Mucosa of descending colon (tissue), 3 donors: Measurements from ENCODE around the gene PROKR1. TPM values are rescaled to one million over a fixed set of nuclear protein-coding genes. Genes with fewer than 3 reads are reported as not detected.

Source experiments
- ATAC-seq: fragments of 200-7000 bp; cut with Tn5 transposase; one replicate; pipeline ENCODE4 v1.9.1; 2020; ENCODE audit warnings: mild to moderate bottlenecking, moderate library complexity
- DNase-seq, 3 donors: peaks; one replicate each; pipeline ENCODE4 v3.0.0-alpha.2; 2020
- H3K36me3 ChIP-seq: fragments of 200-600 bp; one replicate; pipeline ENCODE4 v1.8.0; 2021; ENCODE audit warnings: low read depth, mild to moderate bottlenecking
- H3K4me1 ChIP-seq: fragments of 200-600 bp; one replicate; pipeline ENCODE4 v1.8.0; 2021; ENCODE audit warnings: low read depth, mild to moderate bottlenecking
- H3K4me3 ChIP-seq: fragments of 200-600 bp; one replicate; pipeline ENCODE4 v1.8.0; 2021; ENCODE audit warnings: mild to moderate bottlenecking
- H3K9me3 ChIP-seq: fragments of 200-600 bp; one replicate; pipeline ENCODE4 v1.8.0; 2021; ENCODE audit warnings: mild to moderate bottlenecking
- CTCF ChIP-seq: fragments of 200-600 bp; IDR thresholded peaks from one replicate; pipeline ENCODE4 v1.8.0; 2022; ENCODE audit warnings: antibody characterized with exemption, mild to moderate bottlenecking
- intact Hi-C, 2 donors: fragments of 100-400 bp; cut with DNase I in 1 of 2; cut with micrococcal nuclease in 1 of 2; formaldehyde crosslinking; loops; one replicate each; pipeline versions ENCODE4 v1.11.0 to v1.11.1; 2022; cut with DNase I, micrococcal nuclease
- total RNA-seq, 3 donors: library from RNA; stranded (reverse); fragmentation: NEBNext Ultra II Directional in 2 of 3; extraction: Animal tissue kit (Norgen Biotek cat#: 25700) in 2 of 3; gene quantifications; one replicate each; pipeline versions ENCODE4 v1.2.1 to v1.2.4, GENCODE V29; 2021 to 2023
- donor health status: DM: no; HTN: no; CAD: no; lungs with moderate emphysema.
- donor health status: DM: no; HTN: no; CAD: no.
- donor health status: DM: no; HTN: yes; CAD: no.

PROKR1 gene
- total RNA-seq, 3 donors from 2014 or later = 0.12 to 0.73 TPM; not detected in 1

GRCh38 chr2:68689553-68690537 is 46.5 kb downstream of the PROKR1 start:
- no peak overlapping the region for H3K4me3 ChIP-seq
- H3K4me1 ChIP-seq = no peaks in the 10 kb centered on the region
- peak; percentile 59 for ATAC-seq
- intact Hi-C loops = no loop called here
- TF ChIP-seq CTCF = no peak
- H3K9me3 ChIP-seq = no peaks in the 10 kb centered on the region
- H3K36me3 ChIP-seq = no peaks in the 10 kb centered on the region
- DNase-seq = no peak

GRCh38 chr2:68690851-68691250 is 47.5 kb downstream of the PROKR1 start:
- Histone ChIP-seq H3K4me1 (no peaks in the 10 kb centered on the region), H3K9me3 (no peaks in the 10 kb centered on the region), H3K4me3 (no peak overlapping the region), H3K36me3 (no peaks in the 10 kb centered on the region)
- ATAC-seq = no peak
- no peak for DNase-seq
- intact Hi-C loops = no loop called here
- no peak for TF ChIP-seq CTCF

GRCh38 chr2:68692511-68692910 is 49.1 kb downstream of the PROKR1 start:
- H3K4me3 ChIP-seq = no peak overlapping the region
- DNase-seq (no peak), ATAC-seq (no peak)
- no peak for TF ChIP-seq CTCF
- no peaks in the 10 kb centered on the region for H3K4me1 ChIP-seq
- intact Hi-C loops = no loop called here
- no peaks in the 10 kb centered on the region for H3K36me3 ChIP-seq
- H3K9me3 ChIP-seq = peaks cover 6% of the 10 kb centered on the region

GRCh38 chr2:68693951-68694350 is 50.6 kb downstream of the PROKR1 start:
- H3K9me3 ChIP-seq = peaks cover 6% of the 10 kb centered on the region
- no peak for TF ChIP-seq CTCF
- intact Hi-C loops = no loop called here
- DNase-seq (no peak), ATAC-seq (no peak)
- H3K4me1 ChIP-seq = no peaks in the 10 kb centered on the region
- no peaks in the 10 kb centered on the region for H3K36me3 ChIP-seq
- H3K4me3 ChIP-seq = no peak overlapping the region

- Histone ChIP-seq H3K36me3 (no peaks in the 10 kb centered on the region), H3K9me3 (peaks cover 6% of the 10 kb centered on the region), H3K4me3 (no peak overlapping the region), H3K4me1 (no peaks in the 10 kb centered on the region)
- no peak for ATAC-seq
- no peak for TF ChIP-seq CTCF
- intact Hi-C loops = no loop called here
- no peak for DNase-seq
Measured at GRCh38 chr2:68695971-68696370, 52.6 kb downstream of the PROKR1 start.
